Large intestine (tissue), 3 donors: ENCODE data around the gene ANKRD44. TPM values are rescaled to one million over a fixed set of nuclear protein-coding genes. Genes with fewer than 3 reads are reported as not detected.

ENCODE experiments used
- DNase-seq, 2 donors: peaks; one replicate each; pipeline versions ENCODE4 v3.0.0 to v3.0.0-alpha.2; 2013
- H3K27ac ChIP-seq: one replicate; pipeline ENCODE4 v1.5.1; 2013; ENCODE audit warnings: low read length
- H3K27me3 ChIP-seq: 2 replicates; pipeline ENCODE4 v1.6.1; 2013; ENCODE audit warnings: low read length; ENCODE audit not compliant: control insufficient read depth, insufficient read depth
- H3K36me3 ChIP-seq: 2 replicates; pipeline ENCODE4 v1.6.1; 2013; ENCODE audit warnings: low read length; ENCODE audit not compliant: control insufficient read depth, insufficient read depth
- H3K4me1 ChIP-seq: one replicate; pipeline ENCODE4 v1.6.1; 2013; ENCODE audit warnings: low read length; ENCODE audit not compliant: control insufficient read depth, insufficient read depth
- H3K4me3 ChIP-seq: one replicate; pipeline ENCODE4 v1.5.1; 2013; ENCODE audit warnings: low read length
- H3K9me3 ChIP-seq: one replicate; pipeline ENCODE4 v1.6.1; 2013; ENCODE audit warnings: mild to moderate bottlenecking, low read depth, low read length, moderate library complexity; ENCODE audit not compliant: control insufficient read depth
- WGBS: methylation state at CpG from one replicate; pipeline ENCODE4 v1.1.5; 2013; ENCODE audit warnings: low lambda C conversion rate; ENCODE audit not compliant: insufficient coverage; 5-methylcytosine and 5-hydroxymethylcytosine counted together
- polyA plus RNA-seq: library from polyadenylated mRNA; unstranded; fragments of 120-200 nt; gene quantifications from one replicate; pipeline ENCODE4 v1.2.1, GENCODE V29; 2013

The ANKRD44 gene
- polyA plus RNA-seq, 1 donor: 8.4 TPM

- no peaks in the 10 kb centered on the region for H3K27me3 ChIP-seq
- no peak for DNase-seq
Measured at GRCh38 chr2:196985511-196986183, 324.9 kb downstream of the ANKRD44 start.

GRCh38 chr2:196984903-196985302, 325.7 kb downstream of the ANKRD44 start:
- no CpG with 5 or more reads among the region's 5 CpGs for WGBS
- no peak overlapping the region for H3K27ac ChIP-seq
- H3K27me3 ChIP-seq: no peaks in the 10 kb centered on the region
- no peak overlapping the region for H3K4me3 ChIP-seq
- no peaks in the 10 kb centered on the region for H3K36me3 ChIP-seq
- H3K9me3 ChIP-seq: no peaks in the 10 kb centered on the region
- DNase-seq: no peak
- H3K4me1 ChIP-seq: peaks cover 9% of the 10 kb centered on the region

More at GRCh38 chr2:196985511-196986183, 324.9 kb downstream of the ANKRD44 start:
- Histone ChIP-seq H3K27ac (no peak overlapping the region), H3K4me1 (peaks cover 9% of the 10 kb centered on the region), H3K9me3 (no peaks in the 10 kb centered on the region), H3K4me3 (no peak overlapping the region), H3K36me3 (no peaks in the 10 kb centered on the region)
- 90% methylated on average over 1 of the region's 3 CpGs for WGBS

- no peaks in the 10 kb centered on the region for H3K9me3 ChIP-seq
- peak in 1 of 2 donors; percentile 35 for DNase-seq
- H3K36me3 ChIP-seq: no peaks in the 10 kb centered on the region
- H3K27ac ChIP-seq: no peak overlapping the region
- H3K4me3 ChIP-seq: no peak overlapping the region
- H3K27me3 ChIP-seq: no peaks in the 10 kb centered on the region
- WGBS: 25% methylated on average over 1 of the region's 3 CpGs
- H3K4me1 ChIP-seq: peaks cover 9% of the 10 kb centered on the region
Measured at GRCh38 chr2:196983934-196984333, 326.6 kb downstream of the ANKRD44 start.

- 38% methylated on average over 1 of the region's 3 CpGs for WGBS
- Histone ChIP-seq H3K27me3 (no peaks in the 10 kb centered on the region), H3K9me3 (no peaks in the 10 kb centered on the region), H3K4me1 (no peaks in the 10 kb centered on the region), H3K27ac (no peak overlapping the region), H3K36me3 (no peaks in the 10 kb centered on the region), H3K4me3 (no peak overlapping the region)
- no peak for DNase-seq
Measured at GRCh38 chr2:196980473-196980872, 330.1 kb downstream of the ANKRD44 start.

- no peak for DNase-seq
- Histone ChIP-seq H3K9me3 (no peaks in the 10 kb centered on the region), H3K27ac (no peak overlapping the region), H3K27me3 (no peaks in the 10 kb centered on the region), H3K4me3 (no peak overlapping the region), H3K4me1 (no peaks in the 10 kb centered on the region), H3K36me3 (no peaks in the 10 kb centered on the region)
- WGBS: no CpG with 5 or more reads among the region's 1 CpG
Measured at GRCh38 chr2:196980001-196980400, 330.6 kb downstream of the ANKRD44 start.

- no peak overlapping the region for H3K4me3 ChIP-seq
- H3K36me3 ChIP-seq: no peaks in the 10 kb centered on the region
- no peaks in the 10 kb centered on the region for H3K4me1 ChIP-seq
- H3K27me3 ChIP-seq: no peaks in the 10 kb centered on the region
- no peak overlapping the region for H3K27ac ChIP-seq
- WGBS: 100% methylated on average over 1 of the region's 2 CpGs
- no peaks in the 10 kb centered on the region for H3K9me3 ChIP-seq
- DNase-seq: no peak
Measured at GRCh38 chr2:196977507-196977906, 333.1 kb downstream of the ANKRD44 start.

- no peak for DNase-seq
- no peaks in the 10 kb centered on the region for H3K27me3 ChIP-seq
- H3K27ac ChIP-seq: no peak overlapping the region
- WGBS: 100% methylated on average over 1 of the region's 1 CpG
- no peak overlapping the region for H3K4me3 ChIP-seq
- no peaks in the 10 kb centered on the region for H3K9me3 ChIP-seq
- no peaks in the 10 kb centered on the region for H3K36me3 ChIP-seq
- no peaks in the 10 kb centered on the region for H3K4me1 ChIP-seq
Measured at GRCh38 chr2:196974970-196975369, 335.6 kb downstream of the ANKRD44 start.

- H3K9me3 ChIP-seq: peaks cover 4% of the 10 kb centered on the region
- DNase-seq: no peak
- no peaks in the 10 kb centered on the region for H3K36me3 ChIP-seq
- no peak overlapping the region for H3K27ac ChIP-seq
- WGBS: no CpG with 5 or more reads among the region's 3 CpGs
- H3K4me3 ChIP-seq: no peak overlapping the region
- H3K4me1 ChIP-seq: peaks cover 5% of the 10 kb centered on the region
- no peaks in the 10 kb centered on the region for H3K27me3 ChIP-seq
Measured at GRCh38 chr2:196971574-196972279, 338.9 kb downstream of the ANKRD44 start.

- DNase-seq: no peak
- Histone ChIP-seq H3K36me3 (no peaks in the 10 kb centered on the region), H3K4me3 (no peak overlapping the region), H3K9me3 (peaks cover 4% of the 10 kb centered on the region), H3K4me1 (peaks cover 11% of the 10 kb centered on the region), H3K27me3 (no peaks in the 10 kb centered on the region), H3K27ac (no peak overlapping the region)
- 80% methylated on average over 1 of the region's 4 CpGs for WGBS
Measured at GRCh38 chr2:196970099-196970498, 340.5 kb downstream of the ANKRD44 start.

- H3K4me1 ChIP-seq: peaks cover 11% of the 10 kb centered on the region
- H3K9me3 ChIP-seq: peaks cover 4% of the 10 kb centered on the region
- H3K36me3 ChIP-seq: no peaks in the 10 kb centered on the region
- no peaks in the 10 kb centered on the region for H3K27me3 ChIP-seq
- WGBS: no CpG with 5 or more reads among the region's 1 CpG
- peak; percentile 49 to 67 for DNase-seq
- H3K27ac ChIP-seq: peak overlapping the region; percentile 39
- no peak overlapping the region for H3K4me3 ChIP-seq
Measured at GRCh38 chr2:196968516-196968915, 342.1 kb downstream of the ANKRD44 start.
